NCI-H748 treated with DMSO at 0.1 percent for 48 hours (cell line): Measurements from ENCODE around the gene PCDHGB6.
"Not testable (repeated sequence)": the region's sequence is repeated elsewhere in the genome, so short reads cannot be mapped to it uniquely, and the experiment has no call there.

Experiments
- DNase-seq: peaks from one replicate; lab custom pipeline; 2025; lab: John Stamatoyannopoulos, UW

Gene PCDHGB6

GRCh38 chr5:141407790-141408505 is at the start of gene PCDHGB6:
Gene PCDHGB6 (plus strand): TSS chr5:141408021. CDS start chr5:141408203, 182 bp downstream.
- not testable (repeated sequence) for DNase-seq

- no peak for DNase-seq
Measured at GRCh38 chr5:141359790-141360426, 47.9 kb upstream of the PCDHGB6 start, which contains the start of gene PCDHGB2. Gene PCDHGB2 (plus strand): TSS chr5:141359994. CDS start chr5:141360136, 142 bp downstream.

- DNase-seq, result no peak
Measured at GRCh38 chr5:141360685-141361084, 47.1 kb upstream of the PCDHGB6 start.

GRCh38 chr5:141362719-141363118 is 45.1 kb upstream of the PCDHGB6 start:
- DNase-seq, result no peak

GRCh38 chr5:141363952-141364660 is 43.7 kb upstream of the PCDHGB6 start, which contains the start of gene PCDHGA5:
Gene PCDHGA5 (plus strand): TSS chr5:141364162. CDS start chr5:141364331, 169 bp downstream.
- DNase-seq, result no peak

GRCh38 chr5:141366016-141366896 is 41.6 kb upstream of the PCDHGB6 start:
- no peak for DNase-seq

GRCh38 chr5:141369994-141370848 is 37.6 kb upstream of the PCDHGB6 start, which contains the start of gene PCDHGB3:
Gene PCDHGB3 (plus strand): TSS chr5:141370242. CDS start chr5:141370395, 153 bp downstream.
- DNase-seq, result no peak

- no peak for DNase-seq
Measured at GRCh38 chr5:141371572-141372475, 36.0 kb upstream of the PCDHGB6 start.

GRCh38 chr5:141373673-141374317 is 34.0 kb upstream of the PCDHGB6 start, which contains the start of gene PCDHGA6:
Gene PCDHGA6 (plus strand): TSS chr5:141373891. CDS start chr5:141374084, 193 bp downstream.
- DNase-seq, result no peak

- no peak for DNase-seq
Measured at GRCh38 chr5:141374627-141375026, 33.2 kb upstream of the PCDHGB6 start.

- not testable (repeated sequence) for DNase-seq
Measured at GRCh38 chr5:141375444-141376155, 32.2 kb upstream of the PCDHGB6 start.

GRCh38 chr5:141382469-141383294 is 25.1 kb upstream of the PCDHGB6 start, which contains the start of gene PCDHGA7:
Gene PCDHGA7 (plus strand): TSS chr5:141382742. CDS start chr5:141382900, 158 bp downstream.
- no peak for DNase-seq

GRCh38 chr5:141383345-141383744 is 24.5 kb upstream of the PCDHGB6 start:
- DNase-seq, result no peak

- DNase-seq, result no peak
Measured at GRCh38 chr5:141384471-141385267, 23.2 kb upstream of the PCDHGB6 start.

- not testable (repeated sequence) for DNase-seq
Measured at GRCh38 chr5:141387557-141388311, 20.1 kb upstream of the PCDHGB6 start, which contains the start of gene PCDHGB4. Gene PCDHGB4 (plus strand): TSS chr5:141387698. CDS start chr5:141387885, 187 bp downstream.
